GM12878 (cell line): ENCODE results near the gene MYMK. TPM values are rescaled to one million over a fixed set of nuclear protein-coding genes. Genes with fewer than 3 reads are reported as not detected.

ENCODE experiments used
- ATAC-seq: fragments of 200-7000 bp; cut with Tn5 transposase; 3 replicates; pipeline ENCODE4 v1.9.1; 2020; ENCODE audit warnings: mild to moderate bottlenecking, moderate library complexity
- BruUV-seq: library from RNA; stranded (reverse); fragments of 400-500 nt; replicated peaks from 2 replicates; lab custom pipeline; 2021; lab: Mats Ljungman, UMichigan
- CTCF ChIA-PET: fragments of 300-600 bp; sonication (Branson Sonifier 250); formaldehyde crosslinking; extraction: SDS; loops from one replicate; lab custom pipeline; 2021; ENCODE audit warnings: inconsistent platforms; lab: Yijun Ruan, JAX
- POLR2A ChIA-PET: fragments of 350-600 bp; formaldehyde crosslinking; extraction: SDS; loops from one replicate; lab custom pipeline; 2021; ENCODE audit warnings: inconsistent platforms; lab: Charles Lee
- RAD21 ChIA-PET: fragments of 300-600 bp; sonication (Branson Sonifier 250); formaldehyde crosslinking; loops from one replicate; lab custom pipeline; 2023; ENCODE audit warnings: antibody characterized with exemption; ENCODE audit not compliant: unreplicated experiment; lab: Charles Lee
- SMC1A ChIA-PET: fragments of 300-600 bp; sonication (Branson Sonifier 250); formaldehyde crosslinking; loops from one replicate; lab custom pipeline; 2023; ENCODE audit not compliant: unreplicated experiment, uncharacterized antibody; lab: Charles Lee
- DNase-seq: peaks from one replicate; pipeline ENCODE4 v3.0.0-alpha.2; 2011; ENCODE audit warnings: low read depth, low spot score
- FAIRE-seq: peaks from 3 replicates; lab custom pipeline; 2011; peaks lifted over from hg19 to GRCh38; lab: Jason Lieb, UNC
- H2AFZ ChIP-seq: 2 replicates; pipeline ENCODE4 v1.6.0; 2011; ENCODE audit warnings: low read depth, low read length, control low read depth; ENCODE audit not compliant: control insufficient read depth
- H3K27ac ChIP-seq: 2 replicates; pipeline ENCODE4 v1.5.1; 2011; ENCODE audit warnings: control low read depth; ENCODE audit not compliant: control insufficient read depth, insufficient read depth
- H3K27me3 ChIP-seq, 2 experiments: replicated peaks in 1 of 2; 2 replicates each; pipeline versions ENCODE4 v1.6.0 to v1.6.1; 2011; ENCODE audit warnings: low read length in 1 of 2; ENCODE audit not compliant: control insufficient read depth in 2 of 2, insufficient read depth in 2 of 2
- H3K36me3 ChIP-seq, 2 experiments: 2 replicates each; pipeline ENCODE4 v1.5.1; 2011; ENCODE audit warnings: low read length in 1 of 2; ENCODE audit not compliant: control insufficient read depth in 2 of 2, insufficient read depth in 2 of 2
- H3K4me1 ChIP-seq: 2 replicates; pipeline ENCODE4 v1.6.1; 2011; ENCODE audit warnings: mild to moderate bottlenecking, low read length, moderate library complexity, mixed read lengths; ENCODE audit not compliant: control insufficient read depth, insufficient read depth
- H3K4me2 ChIP-seq: 2 replicates; pipeline ENCODE4 v1.6.0; 2011; ENCODE audit warnings: control low read depth; ENCODE audit not compliant: control insufficient read depth, insufficient read depth
- H3K4me3 ChIP-seq: fragments of 200-600 bp; sonication (generic); 2 replicates; pipeline ENCODE4 v1.5.1; 2016
- H3K79me2 ChIP-seq: 2 replicates; pipeline ENCODE4 v1.6.0; 2011; ENCODE audit warnings: low read length; ENCODE audit not compliant: control insufficient read depth, insufficient read depth
- H3K9ac ChIP-seq: 2 replicates; pipeline ENCODE4 v1.8.0; 2011; ENCODE audit warnings: low read length, control low read depth, mixed read lengths; ENCODE audit not compliant: control insufficient read depth, insufficient read depth
- H3K9me3 ChIP-seq: replicated peaks from 3 replicates; pipeline ENCODE4 v1.5.1; 2011; ENCODE audit warnings: mild to moderate bottlenecking, low read length; ENCODE audit not compliant: control insufficient read depth, insufficient read depth
- H4K20me1 ChIP-seq: 2 replicates; pipeline ENCODE4 v1.6.0; 2011; ENCODE audit not compliant: control insufficient read depth, insufficient read depth
- GABPA ChIP-seq: IDR thresholded peaks from 2 replicates; pipeline ENCODE4 v1.6.1; 2014; ENCODE audit warnings: antibody characterized with exemption, low read depth, mild to moderate bottlenecking, inconsistent platforms
- GATAD2B ChIP-seq: fragments of 450-650 bp; conservative IDR thresholded peaks from 2 replicates; pipeline ENCODE4 v1.6.1; 2017; ENCODE audit warnings: low read depth, mild to moderate bottlenecking, moderate library complexity
- HDAC6 ChIP-seq: fragments of 200-600 bp; sonication (generic); IDR thresholded peaks from one replicate; pipeline ENCODE4 v1.8.0; 2017; ENCODE audit warnings: antibody characterized with exemption; ENCODE audit not compliant: unreplicated experiment
- IKZF2 ChIP-seq, 2 experiments: fragments of 450-650 bp; IDR thresholded peaks; 2 replicates each; pipeline ENCODE4 v1.6.1; 2017; ENCODE audit warnings: mild to moderate bottlenecking in 2 of 2, moderate library complexity in 2 of 2
- KLF5 ChIP-seq: fragments of 450-650 bp; IDR thresholded peaks from 2 replicates; pipeline ENCODE4 v1.6.1; 2014; ENCODE audit warnings: mild to moderate bottlenecking; ENCODE audit not compliant: partially characterized antibody
- MTA2 ChIP-seq: fragments of 450-650 bp; IDR thresholded peaks from 2 replicates; pipeline ENCODE4 v1.6.1; 2016; ENCODE audit warnings: low read depth, mild to moderate bottlenecking, moderate library complexity
- MXI1 ChIP-seq: fragments of 150-350 bp; IDR thresholded peaks from 2 replicates; pipeline ENCODE4 v1.6.1; 2011; ENCODE audit warnings: low read depth, mild to moderate bottlenecking, inconsistent platforms, low read length, improper control_type of control experiment
- NFYA ChIP-seq: IDR thresholded peaks from 2 replicates; pipeline ENCODE4 v1.6.1; 2011; ENCODE audit warnings: low read depth, mild to moderate bottlenecking, low read length, improper control_type of control experiment, borderline replicate concordance
- RFX5 ChIP-seq: IDR thresholded peaks from 2 replicates; pipeline ENCODE4 v1.6.1; 2011; ENCODE audit warnings: low read depth, low read length, improper control_type of control experiment
- ZNF24 ChIP-seq: fragments of 450-650 bp; IDR thresholded peaks from 2 replicates; pipeline ENCODE4 v1.6.1; 2017; ENCODE audit warnings: antibody characterized with exemption, mild to moderate bottlenecking
- ZNF622 ChIP-seq: fragments of 450-650 bp; IDR thresholded peaks from 2 replicates; pipeline ENCODE4 v1.6.1; 2017; ENCODE audit warnings: mild to moderate bottlenecking, inconsistent platforms
- WGBS: methylation state at CpG from one replicate; pipeline ENCODE4 v1.1.6; 2016; ENCODE audit warnings: low lambda C conversion rate; ENCODE audit not compliant: insufficient replicate concordance, insufficient coverage; ENCODE audit errors: missing lambda C conversion rate; 5-methylcytosine and 5-hydroxymethylcytosine counted together
- in situ Hi-C: fragments of 300-500 bp; cut with MboI; formaldehyde crosslinking; loops from 9 replicates; pipeline ENCODE4 v1.14.3; 2018; ENCODE audit warnings: mixed read lengths
- intact Hi-C: fragments of 100-400 bp; cut with micrococcal nuclease; formaldehyde crosslinking; loops from one replicate; pipeline ENCODE4 v1.14.2; 2022; ENCODE audit not compliant: unreplicated experiment
- polyA plus RNA-seq, 11 experiments: library from polyadenylated mRNA; depleted of rRNA in 4 of 11; unstranded in 6 of 11; stranded (reverse) in 5 of 11; fragments of >200 nt; fragmentation: Nextera tagmentation in 4 of 11; fragmentation: Illumina TruSeq in 1 of 11; extraction: Ambion mirVana in 4 of 11; extraction: Trizol in 1 of 11; gene quantifications; 1 replicate in 1 of 11; 2 replicates in 10 of 11; pipeline versions ENCODE4 v1.2.1 to v1.2.3, GENCODE V29; 2011 to 2016; ENCODE audit warnings: inconsistent platforms in 2 of 11, missing spikeins in 2 of 11, low read depth in 1 of 11
- total RNA-seq, 4 experiments: library from RNA; depleted of rRNA in 3 of 4; stranded (reverse); fragments of >200 nt in 3 of 4; fragmentation: Illumina TruSeq in 1 of 4; extraction: Trizol in 1 of 4; gene quantifications; 2 replicates each; pipeline versions ENCODE4 v1.2.1 to v1.2.3, GENCODE V29; 2013 to 2021
- TF ChIP-seq, protein P1 (sequence below): IDR thresholded peaks from 2 replicates; pipeline ENCODE4 v1.6.1; 2012; ENCODE audit warnings: improper control_type of control experiment, low read depth, low read length; ENCODE audit not compliant: insufficient replicate concordance
- TF ChIP-seq, protein P2 (sequence below): fragments of 450-650 bp; IDR thresholded peaks from 2 replicates; pipeline ENCODE4 v1.6.1; 2016; ENCODE audit warnings: mild to moderate bottlenecking
- TF ChIP-seq, protein P3 (sequence below): fragments of 450-650 bp; IDR thresholded peaks from 2 replicates; pipeline ENCODE4 v1.6.1; 2016; ENCODE audit warnings: mild to moderate bottlenecking, moderate library complexity, borderline replicate concordance

Gene MYMK
- total and polyA plus RNA-seq, 10 of the 15 experiments (the other 5 are each of a cell fraction or from before 2014, with no cell fraction given) = not detected

GRCh38 chr9:133514460-133515239 lies 10.1 kb downstream of the MYMK start:
- no peak for ATAC-seq
- in situ Hi-C loops (no loop called here), intact Hi-C loops (no loop called here)
- SMC1A ChIA-PET = no interaction called here
- Histone ChIP-seq H3K4me2 (no peak overlapping the region), H3K4me1 (no peaks in the 10 kb centered on the region), H3K4me3 (no peak overlapping the region), H3K79me2 (no peaks in the 10 kb centered on the region), H4K20me1 (no peaks in the 10 kb centered on the region), H3K27ac (no peak overlapping the region), H3K9me3 (no peaks in the 10 kb centered on the region), H3K36me3 (no peaks in the 10 kb centered on the region), H3K9ac (no peak overlapping the region), H2AFZ (no peak overlapping the region), H3K27me3 (peaks cover 0 to 2% of the 10 kb centered on the region in 2 experiments; a peak in 2 of 4 replicates)
- CTCF ChIA-PET = no interaction called here
- BruUV-seq = no TSS peak
- no peak for FAIRE-seq
- WGBS = 16% methylated on average over 14 of the region's 14 CpGs
- POLR2A ChIA-PET = no interaction called here
- RAD21 ChIA-PET = no interaction called here
- no peak for DNase-seq
- no peak for TF ChIP-seq KLF5
- TF ChIP-seq, protein P1, sequence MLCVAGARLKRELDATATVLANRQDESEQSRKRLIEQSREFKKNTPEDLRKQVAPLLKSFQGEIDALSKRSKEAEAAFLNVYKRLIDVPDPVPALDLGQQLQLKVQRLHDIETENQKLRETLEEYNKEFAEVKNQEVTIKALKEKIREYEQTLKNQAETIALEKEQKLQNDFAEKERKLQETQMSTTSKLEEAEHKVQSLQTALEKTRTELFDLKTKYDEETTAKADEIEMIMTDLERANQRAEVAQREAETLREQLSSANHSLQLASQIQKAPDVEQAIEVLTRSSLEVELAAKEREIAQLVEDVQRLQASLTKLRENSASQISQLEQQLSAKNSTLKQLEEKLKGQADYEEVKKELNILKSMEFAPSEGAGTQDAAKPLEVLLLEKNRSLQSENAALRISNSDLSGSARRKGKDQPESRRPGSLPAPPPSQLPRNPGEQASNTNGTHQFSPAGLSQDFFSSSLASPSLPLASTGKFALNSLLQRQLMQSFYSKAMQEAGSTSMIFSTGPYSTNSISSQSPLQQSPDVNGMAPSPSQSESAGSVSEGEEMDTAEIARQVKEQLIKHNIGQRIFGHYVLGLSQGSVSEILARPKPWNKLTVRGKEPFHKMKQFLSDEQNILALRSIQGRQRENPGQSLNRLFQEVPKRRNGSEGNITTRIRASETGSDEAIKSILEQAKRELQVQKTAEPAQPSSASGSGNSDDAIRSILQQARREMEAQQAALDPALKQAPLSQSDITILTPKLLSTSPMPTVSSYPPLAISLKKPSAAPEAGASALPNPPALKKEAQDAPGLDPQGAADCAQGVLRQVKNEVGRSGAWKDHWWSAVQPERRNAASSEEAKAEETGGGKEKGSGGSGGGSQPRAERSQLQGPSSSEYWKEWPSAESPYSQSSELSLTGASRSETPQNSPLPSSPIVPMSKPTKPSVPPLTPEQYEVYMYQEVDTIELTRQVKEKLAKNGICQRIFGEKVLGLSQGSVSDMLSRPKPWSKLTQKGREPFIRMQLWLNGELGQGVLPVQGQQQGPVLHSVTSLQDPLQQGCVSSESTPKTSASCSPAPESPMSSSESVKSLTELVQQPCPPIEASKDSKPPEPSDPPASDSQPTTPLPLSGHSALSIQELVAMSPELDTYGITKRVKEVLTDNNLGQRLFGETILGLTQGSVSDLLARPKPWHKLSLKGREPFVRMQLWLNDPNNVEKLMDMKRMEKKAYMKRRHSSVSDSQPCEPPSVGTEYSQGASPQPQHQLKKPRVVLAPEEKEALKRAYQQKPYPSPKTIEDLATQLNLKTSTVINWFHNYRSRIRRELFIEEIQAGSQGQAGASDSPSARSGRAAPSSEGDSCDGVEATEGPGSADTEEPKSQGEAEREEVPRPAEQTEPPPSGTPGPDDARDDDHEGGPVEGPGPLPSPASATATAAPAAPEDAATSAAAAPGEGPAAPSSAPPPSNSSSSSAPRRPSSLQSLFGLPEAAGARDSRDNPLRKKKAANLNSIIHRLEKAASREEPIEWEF = no peak
- no peak for TF ChIP-seq IKZF2 (IDR thresholded peaks at IDR 0.05)
- TF ChIP-seq, protein P2, sequence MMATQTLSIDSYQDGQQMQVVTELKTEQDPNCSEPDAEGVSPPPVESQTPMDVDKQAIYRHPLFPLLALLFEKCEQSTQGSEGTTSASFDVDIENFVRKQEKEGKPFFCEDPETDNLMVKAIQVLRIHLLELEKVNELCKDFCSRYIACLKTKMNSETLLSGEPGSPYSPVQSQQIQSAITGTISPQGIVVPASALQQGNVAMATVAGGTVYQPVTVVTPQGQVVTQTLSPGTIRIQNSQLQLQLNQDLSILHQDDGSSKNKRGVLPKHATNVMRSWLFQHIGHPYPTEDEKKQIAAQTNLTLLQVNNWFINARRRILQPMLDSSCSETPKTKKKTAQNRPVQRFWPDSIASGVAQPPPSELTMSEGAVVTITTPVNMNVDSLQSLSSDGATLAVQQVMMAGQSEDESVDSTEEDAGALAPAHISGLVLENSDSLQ = no peak
- TF ChIP-seq, protein P3, sequence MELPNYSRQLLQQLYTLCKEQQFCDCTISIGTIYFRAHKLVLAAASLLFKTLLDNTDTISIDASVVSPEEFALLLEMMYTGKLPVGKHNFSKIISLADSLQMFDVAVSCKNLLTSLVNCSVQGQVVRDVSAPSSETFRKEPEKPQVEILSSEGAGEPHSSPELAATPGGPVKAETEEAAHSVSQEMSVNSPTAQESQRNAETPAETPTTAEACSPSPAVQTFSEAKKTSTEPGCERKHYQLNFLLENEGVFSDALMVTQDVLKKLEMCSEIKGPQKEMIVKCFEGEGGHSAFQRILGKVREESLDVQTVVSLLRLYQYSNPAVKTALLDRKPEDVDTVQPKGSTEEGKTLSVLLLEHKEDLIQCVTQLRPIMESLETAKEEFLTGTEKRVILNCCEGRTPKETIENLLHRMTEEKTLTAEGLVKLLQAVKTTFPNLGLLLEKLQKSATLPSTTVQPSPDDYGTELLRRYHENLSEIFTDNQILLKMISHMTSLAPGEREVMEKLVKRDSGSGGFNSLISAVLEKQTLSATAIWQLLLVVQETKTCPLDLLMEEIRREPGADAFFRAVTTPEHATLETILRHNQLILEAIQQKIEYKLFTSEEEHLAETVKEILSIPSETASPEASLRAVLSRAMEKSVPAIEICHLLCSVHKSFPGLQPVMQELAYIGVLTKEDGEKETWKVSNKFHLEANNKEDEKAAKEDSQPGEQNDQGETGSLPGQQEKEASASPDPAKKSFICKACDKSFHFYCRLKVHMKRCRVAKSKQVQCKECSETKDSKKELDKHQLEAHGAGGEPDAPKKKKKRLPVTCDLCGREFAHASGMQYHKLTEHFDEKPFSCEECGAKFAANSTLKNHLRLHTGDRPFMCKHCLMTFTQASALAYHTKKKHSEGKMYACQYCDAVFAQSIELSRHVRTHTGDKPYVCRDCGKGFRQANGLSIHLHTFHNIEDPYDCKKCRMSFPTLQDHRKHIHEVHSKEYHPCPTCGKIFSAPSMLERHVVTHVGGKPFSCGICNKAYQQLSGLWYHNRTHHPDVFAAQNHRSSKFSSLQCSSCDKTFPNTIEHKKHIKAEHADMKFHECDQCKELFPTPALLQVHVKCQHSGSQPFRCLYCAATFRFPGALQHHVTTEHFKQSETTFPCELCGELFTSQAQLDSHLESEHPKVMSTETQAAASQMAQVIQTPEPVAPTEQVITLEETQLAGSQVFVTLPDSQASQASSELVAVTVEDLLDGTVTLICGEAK = no peak
- no peak for TF ChIP-seq GABPA
- no peak for TF ChIP-seq RFX5
- no peak for TF ChIP-seq MTA2
- TF ChIP-seq NFYA = no peak
- no peak for TF ChIP-seq ZNF24
- TF ChIP-seq ZNF622 = no peak
- no peak for TF ChIP-seq GATAD2B
- TF ChIP-seq MXI1 = no peak
- no peak for TF ChIP-seq HDAC6
